Right ventricle myocardium superior (tissue), 1 donor: Measurements from ENCODE around the gene HFM1. TPM values are rescaled to one million over a fixed set of nuclear protein-coding genes. Genes with fewer than 3 reads are reported as not detected.
"Not testable (repeated sequence)": the region's sequence is repeated elsewhere in the genome, so short reads cannot be mapped to it uniquely, and the experiment has no call there.

Experiments used
- ATAC-seq: fragments of 200-7000 bp; cut with Tn5 transposase; one replicate; pipeline ENCODE4 v1.9.1; 2020; ENCODE audit warnings: mild to moderate bottlenecking; ENCODE audit not compliant: poor library complexity
- DNase-seq: peaks from one replicate; pipeline ENCODE4 v3.0.0-alpha.2; 2020
- intact Hi-C: fragments of 100-400 bp; cut with DNase I; formaldehyde crosslinking; loops from one replicate; pipeline ENCODE4 v1.11.2; 2022
- total RNA-seq: library from RNA; stranded (reverse); fragmentation: NEBNext Ultra II Directional; extraction: Animal tissue kit (Norgen Biotek cat#: 25700); gene quantifications from one replicate; pipeline ENCODE4 v1.2.1, GENCODE V29; 2021
- donor health status: DM: no; HTN: yes; CAD: no; lungs with severe emphysema.

HFM1 gene
- total RNA-seq, 1 donor from 2014 or later = 2.1 TPM

DNA sequence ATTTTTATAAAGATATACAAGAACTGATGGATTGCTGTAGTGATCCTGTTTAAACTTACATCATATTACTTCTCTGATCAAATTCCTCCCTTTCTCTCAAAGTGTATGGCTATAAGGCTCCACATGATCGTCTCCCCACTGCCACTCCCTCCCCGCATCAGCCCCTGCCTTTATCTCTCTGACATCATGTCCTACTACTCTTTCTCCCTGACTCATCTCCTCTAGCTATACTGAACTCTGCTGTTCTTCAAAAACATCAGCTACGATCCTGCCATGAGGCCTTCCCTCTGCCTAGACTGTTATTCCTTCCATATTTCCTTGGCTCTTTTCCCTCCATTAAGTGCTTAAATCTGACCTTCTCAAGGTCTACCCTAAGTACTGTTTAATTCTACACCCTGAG is 22.8 kb downstream of the HFM1 start:
- DNase-seq = no peak
- ATAC-seq = no peak
- intact Hi-C loops = no loop called here

DNA sequence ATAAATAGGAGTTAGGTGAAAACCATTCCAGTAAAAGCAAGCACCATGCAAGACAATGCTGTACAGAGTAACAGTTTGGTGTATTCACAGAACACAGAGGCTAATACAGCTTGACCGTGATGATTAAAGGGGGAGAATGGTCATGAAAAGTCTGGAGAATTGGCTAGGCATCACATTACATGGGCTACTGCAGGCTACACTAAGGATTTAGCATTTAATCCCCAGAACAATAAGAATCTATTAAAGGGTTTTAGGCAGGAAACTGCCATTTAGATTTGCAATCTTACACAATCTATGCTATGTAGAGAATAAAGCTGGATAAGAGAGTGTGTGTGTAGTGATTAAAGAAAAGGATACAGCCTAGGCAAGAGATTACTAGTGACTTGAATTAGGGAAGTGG is 30.6 kb downstream of the HFM1 start:
- ATAC-seq (no peak), DNase-seq (no peak)
- intact Hi-C loops = no loop called here

DNA sequence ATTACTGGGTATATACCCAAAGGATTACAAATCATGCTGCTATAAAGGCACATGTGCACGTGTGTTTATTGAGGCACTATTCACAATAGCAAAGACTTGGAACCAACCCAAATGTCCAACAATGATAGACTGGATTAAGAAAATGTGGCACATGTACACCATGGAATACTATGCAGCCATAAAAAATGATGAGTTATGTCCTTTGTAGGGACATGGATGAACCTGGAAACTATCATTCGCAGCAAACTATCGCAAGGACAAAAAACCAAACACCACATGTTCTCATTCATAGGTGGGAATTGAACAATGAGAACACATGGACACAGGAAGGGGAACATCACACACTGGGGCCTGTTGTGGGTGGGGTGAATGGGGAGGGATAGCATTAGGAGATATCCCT is 32.4 kb downstream of the HFM1 start:
- intact Hi-C loops, ATAC-seq, DNase-seq: not testable (repeated sequence)

DNA sequence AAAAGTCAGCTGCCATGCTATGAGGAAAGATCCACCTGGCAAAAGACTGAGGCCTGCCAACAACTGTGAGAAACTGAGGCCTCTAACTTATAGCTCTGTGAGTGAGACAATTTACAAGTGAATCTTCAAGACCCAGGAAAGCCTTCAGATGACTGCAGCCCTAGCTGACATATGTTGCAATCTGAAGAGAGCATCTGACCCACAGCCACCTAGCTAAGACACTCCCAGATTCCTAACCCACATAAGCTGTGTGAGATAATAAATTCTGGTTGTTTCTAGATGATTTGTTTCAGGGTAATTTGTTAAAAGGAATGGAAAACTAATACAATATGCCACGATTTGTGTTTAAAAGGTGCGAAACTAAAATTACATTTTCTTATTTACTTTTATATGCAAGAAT is 55.1 kb downstream of the HFM1 start:
- no peak for DNase-seq
- intact Hi-C loops = no loop called here
- ATAC-seq = no peak

DNA sequence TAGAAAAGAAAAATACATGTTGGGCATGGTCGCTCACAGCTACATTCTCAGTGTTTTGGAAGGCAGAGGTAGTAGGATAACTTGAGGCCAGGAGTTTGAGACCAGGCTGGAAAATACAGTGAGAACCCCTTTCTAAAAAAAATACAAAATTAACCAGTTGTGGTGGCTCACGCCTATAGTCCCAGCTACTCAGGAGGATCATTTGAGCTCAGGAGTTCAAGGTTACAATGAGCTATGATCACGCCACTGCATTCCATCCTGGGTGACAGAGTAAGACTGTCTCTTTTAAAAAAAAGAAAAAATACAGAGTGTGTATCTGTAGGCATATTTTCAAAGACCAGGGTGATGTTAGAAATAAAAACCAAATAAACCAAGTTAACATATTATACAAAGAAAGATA is 57.8 kb downstream of the HFM1 start:
- intact Hi-C loops = no loop called here
- DNase-seq = no peak
- no peak for ATAC-seq

DNA sequence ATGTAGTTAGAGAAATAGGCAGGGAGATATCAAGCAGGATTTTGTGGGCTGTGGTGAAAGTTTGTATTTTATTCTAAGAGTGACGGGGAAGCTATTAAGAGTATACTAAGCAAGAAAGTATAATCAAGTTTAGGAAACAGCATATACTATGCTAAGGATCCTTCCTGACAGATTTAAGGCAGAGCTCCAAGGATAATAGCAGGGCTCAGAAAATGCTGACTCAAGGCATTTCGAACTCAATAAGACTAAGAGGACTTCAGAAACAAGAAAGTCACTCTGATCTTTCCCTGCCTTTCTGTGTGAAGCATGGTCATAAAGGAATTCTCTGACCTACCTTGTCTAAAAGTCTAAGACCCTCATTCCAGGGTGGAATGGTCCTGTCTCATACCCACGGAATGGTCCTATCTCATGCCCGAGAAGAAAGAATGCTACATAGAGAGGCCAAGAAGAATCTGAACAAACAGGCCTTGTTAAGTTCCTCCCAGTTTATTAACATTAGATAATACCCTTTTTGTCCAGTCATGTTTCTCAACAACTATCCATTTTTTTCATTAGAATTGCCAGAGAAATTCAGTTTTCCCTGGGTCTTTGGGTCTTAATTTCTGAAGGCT is 59.1 kb downstream of the HFM1 start:
- intact Hi-C loops = no loop called here
- ATAC-seq = no peak
- no peak for DNase-seq

DNA sequence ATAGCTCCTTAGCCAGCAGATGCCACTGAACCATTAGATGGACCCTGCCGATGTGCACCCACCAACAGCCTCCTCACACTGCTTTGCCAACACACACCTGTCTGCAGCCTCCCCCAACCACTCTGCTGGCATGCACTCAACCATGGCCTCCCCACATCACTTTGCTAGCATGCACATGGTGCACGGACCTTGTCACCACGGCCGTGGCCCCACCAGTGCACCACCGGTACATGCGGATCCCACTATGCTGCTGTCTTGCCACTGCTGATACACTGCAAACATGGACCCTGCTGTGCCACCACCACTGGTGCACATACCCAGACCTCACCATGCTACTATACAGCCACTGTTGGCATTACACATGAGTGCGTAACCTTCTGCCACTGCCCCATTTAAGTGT is 66.1 kb downstream of the HFM1 start:
- DNase-seq = no peak
- no peak for ATAC-seq
- intact Hi-C loops = no loop called here

DNA sequence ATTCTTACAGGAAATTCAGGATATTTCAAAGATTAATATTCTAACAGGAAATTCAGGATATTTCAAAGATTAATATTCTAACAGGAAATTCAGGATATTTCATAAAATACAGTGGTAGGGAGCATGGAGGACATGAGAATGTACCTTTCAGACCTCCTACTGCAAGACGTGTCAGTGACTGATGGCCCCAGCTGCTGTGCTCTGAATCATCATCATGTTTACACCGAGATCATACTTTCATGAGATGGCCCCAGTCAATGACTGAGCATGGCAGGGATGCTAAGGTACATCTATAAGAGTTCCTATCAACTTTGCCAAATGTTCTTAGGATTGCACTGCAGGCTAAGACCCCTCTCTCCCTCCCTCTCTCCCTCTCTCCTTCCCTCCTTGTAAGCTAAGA is 69.0 kb downstream of the HFM1 start:
- intact Hi-C loops = no loop called here
- no peak for DNase-seq
- no peak for ATAC-seq

DNA sequence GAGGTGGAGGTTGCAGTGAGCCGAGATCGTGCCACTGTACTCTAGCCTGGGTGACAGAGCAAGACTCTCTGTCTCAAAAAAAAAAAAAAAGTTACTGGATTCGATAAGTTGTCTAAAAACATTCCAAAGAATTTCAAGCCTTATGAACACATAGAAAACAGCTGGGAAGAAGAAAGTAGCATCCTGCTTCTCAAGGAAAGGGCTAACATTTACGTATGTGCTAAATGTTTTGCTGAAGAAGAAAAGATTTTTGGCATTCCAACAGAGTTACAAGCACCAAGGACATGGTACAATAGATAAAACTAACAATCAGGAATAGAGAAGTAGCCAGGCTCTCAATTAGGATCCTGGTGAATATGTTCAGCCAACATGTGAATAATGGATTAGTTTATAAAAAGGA is 69.8 kb downstream of the HFM1 start:
- intact Hi-C loops = no loop called here
- ATAC-seq (no peak), DNase-seq (no peak)

DNA sequence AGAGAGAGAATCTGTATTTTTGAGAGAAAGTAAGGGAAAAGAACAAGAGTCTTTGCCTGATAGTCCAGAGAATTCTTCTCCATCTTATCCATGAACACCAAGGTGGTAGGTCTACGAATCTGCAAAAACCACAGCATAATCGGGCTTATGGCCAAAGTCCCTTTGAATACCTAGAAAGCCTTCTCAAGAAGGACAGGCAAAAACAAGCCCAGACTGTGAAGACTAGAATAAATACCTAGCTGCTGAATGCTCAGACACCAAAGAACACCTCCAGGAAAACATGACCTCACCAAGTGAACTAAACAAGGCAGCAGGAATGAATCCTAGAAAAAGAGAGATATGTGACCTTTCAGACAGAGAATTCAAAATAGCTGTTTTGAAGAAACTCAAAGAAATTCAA is 79.2 kb downstream of the HFM1 start:
- intact Hi-C loops = no loop called here
- ATAC-seq = no peak

DNA sequence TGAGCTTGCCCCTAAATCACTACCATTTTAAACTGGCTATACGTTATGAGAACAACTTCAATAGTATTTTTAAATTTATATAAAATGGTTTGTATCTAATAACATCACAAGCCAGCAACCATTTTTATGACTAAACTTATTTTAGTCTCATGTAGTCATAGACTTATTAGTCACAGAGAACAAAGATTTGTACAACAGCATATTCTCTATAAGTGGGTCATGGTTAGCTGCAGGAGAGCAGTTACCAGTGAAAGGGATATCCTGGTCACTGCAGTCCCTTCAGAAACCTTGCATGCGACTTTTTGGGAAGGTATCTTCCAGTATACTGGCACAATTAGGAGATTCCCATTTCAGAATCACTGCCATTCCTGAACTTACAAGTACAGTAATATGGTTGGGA is 90.0 kb downstream of the HFM1 start:
- ATAC-seq = no peak
- intact Hi-C loops = no loop called here
- no peak for DNase-seq

More for the DNA sequence above, 79.2 kb downstream of the HFM1 start:
- no peak for DNase-seq

DNA sequence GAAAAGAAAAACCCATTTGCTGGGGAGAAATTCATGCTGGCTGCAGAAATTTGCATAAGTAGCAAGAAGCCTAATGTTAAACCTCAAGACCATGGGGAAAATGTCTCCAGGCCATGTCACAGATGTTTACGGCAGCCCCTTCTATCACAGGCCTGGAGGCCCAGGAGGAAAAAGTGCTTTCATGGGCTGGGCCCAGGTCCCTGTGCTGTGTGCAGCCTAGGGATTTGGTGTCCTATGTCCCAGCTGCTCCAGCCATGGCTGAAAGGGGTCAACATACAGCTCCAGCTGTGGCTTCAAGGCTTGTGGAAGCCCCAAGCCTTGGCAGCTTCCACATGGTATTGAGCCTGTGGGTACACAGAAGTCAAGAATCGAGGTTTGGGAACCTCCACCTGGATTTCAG is 93.0 kb downstream of the HFM1 start:
- no peak for ATAC-seq
- intact Hi-C loops = no loop called here

DNA sequence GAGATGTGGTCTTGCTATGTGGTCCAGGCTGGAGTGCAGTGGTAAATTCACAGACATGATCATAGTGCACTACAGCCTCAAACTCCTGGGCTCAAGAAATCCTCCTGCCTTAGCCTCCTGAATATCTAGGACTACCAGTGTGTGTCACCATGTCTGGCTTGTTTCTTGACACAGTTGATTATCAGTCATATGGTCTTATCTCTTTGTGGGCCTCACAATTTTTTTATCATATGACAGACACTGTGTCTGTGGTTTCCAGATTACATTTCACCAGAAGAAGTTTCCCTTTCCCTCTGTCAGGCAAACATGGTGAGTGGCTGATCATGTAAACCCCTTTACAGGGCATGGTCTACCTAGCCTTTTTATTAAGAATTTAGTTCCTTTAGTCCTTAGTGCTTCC is 96.1 kb downstream of the HFM1 start:
- intact Hi-C loops = no loop called here
- no peak for DNase-seq
- ATAC-seq = no peak

More for the DNA sequence above, 93.0 kb downstream of the HFM1 start:
- no peak for DNase-seq

DNA sequence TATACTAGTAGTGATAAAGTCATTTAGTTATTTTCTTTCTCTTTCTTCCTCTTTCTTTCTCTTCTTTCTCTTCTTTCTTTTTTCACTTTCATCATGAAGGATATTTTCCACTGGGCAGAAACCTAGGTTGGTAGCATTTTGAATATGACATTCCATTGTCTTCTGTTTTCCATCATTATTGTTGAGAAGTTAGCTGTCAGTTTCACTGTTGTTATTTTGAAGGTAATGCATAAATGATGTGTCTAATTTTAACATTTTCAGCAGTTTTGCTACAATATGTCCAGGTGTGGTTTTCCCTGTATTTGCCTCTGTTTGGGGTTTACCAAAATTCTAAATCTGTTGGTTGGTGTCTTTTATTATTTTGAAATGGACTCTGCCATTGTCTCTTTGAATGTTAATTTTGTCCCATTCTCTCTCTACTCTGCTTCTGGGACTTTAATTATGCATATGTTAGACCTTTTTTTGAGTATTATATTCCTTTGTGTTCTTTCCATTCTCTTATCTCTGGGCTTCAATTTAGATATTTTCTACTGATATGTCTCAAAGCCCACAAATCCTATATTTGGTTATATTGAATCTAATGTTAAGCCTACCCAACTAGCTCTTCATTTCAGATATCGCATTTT is 96.7 kb downstream of the HFM1 start:
- ATAC-seq = no peak
- no peak for DNase-seq
- intact Hi-C loops = no loop called here

DNA sequence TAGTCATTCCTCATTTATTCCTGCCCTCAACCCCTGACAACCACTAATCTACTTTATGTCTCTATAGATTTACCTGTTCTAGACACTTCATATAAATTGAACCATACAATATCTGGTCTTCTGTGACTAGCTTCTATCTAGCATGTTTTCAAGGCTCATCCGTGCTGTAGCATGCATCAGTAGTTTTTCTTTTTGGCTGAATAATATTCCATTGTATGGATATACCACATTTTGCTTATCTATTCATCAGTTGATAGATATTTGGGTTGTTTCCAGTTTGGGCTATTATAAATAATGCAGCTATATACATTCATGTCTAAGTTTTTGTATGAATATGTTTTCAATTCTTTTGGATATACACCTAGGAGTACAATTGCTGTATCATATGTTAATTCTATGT is 101.5 kb downstream of the HFM1 start:
- ATAC-seq = no peak

DNA sequence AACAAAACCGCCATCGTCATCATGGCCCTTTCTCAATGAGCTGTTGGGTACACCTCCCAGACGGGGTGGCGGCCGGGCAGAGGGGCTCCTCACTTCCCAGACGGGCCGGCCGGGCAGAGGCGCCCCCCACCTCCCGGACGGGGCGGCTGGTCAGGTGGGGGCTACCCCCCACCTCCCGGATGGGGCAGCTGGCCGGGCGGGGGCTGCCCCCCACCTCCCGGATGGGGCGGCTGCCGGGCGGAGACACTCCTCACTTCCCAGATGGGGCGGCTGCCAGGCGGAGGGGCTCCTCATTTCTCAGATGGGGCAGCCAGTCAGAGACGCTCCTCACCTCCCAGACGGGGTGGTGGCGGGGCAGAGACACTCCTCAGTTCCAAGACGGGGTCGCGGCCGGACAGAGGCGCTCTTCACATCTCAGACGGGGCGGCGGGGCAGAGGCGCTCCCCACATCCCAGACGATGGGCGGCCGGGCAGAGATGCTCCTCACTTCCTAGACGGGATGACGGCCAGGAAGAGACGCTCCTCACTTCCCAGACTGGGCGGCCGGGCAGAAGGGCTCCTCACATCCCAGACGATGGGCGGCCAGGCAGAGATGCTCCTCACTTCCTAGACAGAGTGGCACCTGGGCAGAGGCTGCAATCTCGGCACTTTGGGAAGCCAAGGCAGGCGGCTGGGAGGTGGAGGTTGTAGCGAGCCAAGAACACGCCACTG is 115.6 kb downstream of the HFM1 start:
- not testable (repeated sequence) for DNase-seq, ATAC-seq
- intact Hi-C loops = loop anchor here (10.0 kb wide), 1 partner anchor 206 kb away; no protein-coding TSS in a partner anchor

More for the DNA sequence above, 101.5 kb downstream of the HFM1 start:
- DNase-seq = no peak
- intact Hi-C loops = no loop called here

DNA sequence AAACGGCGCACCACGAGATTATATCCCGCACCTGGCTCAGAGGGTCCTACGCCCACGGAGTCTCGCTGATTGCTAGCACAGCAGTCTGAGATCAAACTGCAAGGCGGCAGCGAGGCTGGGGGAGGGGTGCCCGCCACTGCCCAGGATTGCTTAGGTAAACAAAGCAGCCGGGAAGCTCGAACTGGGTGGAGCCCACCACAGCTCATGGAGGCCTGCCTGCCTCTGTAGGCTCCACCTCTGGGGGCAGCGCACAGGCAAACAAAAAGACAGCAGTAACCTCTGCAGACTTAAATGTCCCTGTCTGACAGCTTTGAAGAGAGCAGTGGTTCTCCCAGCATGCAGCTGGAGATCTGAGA is 117.7 kb downstream of the HFM1 start:
- not testable (repeated sequence) for ATAC-seq, DNase-seq
- intact Hi-C loops = loop anchor here (10.0 kb wide), 1 partner anchor 208 kb away; no protein-coding TSS in a partner anchor

DNA sequence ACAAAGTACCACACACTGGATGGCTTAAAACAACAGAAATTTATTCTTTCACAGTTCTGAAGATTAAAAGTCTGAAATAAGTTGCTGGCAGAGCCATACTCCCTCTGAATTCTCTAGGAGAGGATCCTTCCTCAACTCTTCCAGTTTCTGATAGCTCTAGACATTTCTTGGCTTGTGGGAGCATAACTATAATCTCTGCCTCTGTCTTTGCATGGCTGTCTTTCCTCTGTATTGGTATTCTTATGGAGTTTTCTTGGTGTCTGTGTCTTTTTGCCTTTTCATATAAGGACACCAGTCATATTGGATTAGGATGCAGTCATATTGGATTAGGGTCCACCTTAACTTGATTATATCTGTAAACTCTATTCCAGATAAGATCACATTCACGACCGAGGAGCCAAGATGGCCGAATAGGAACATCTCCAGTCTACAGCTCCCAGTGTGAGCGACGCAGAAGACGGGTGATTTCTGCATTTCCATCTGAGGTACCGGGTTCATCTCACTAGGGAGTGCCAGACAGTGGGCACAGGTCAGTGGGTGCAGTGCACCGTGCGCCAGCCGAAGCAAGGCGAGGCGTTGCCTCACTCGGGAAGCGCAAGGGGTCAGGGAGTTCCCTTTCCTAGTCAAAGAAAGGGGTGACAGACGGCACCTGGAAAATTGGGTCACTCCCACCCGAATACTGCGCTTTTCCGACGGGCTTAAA is 118.2 kb downstream of the HFM1 start:
- intact Hi-C loops = loop anchor here (10.0 kb wide), 1 partner anchor 208 kb away; no protein-coding TSS in a partner anchor
- ATAC-seq, DNase-seq: not testable (repeated sequence)

DNA sequence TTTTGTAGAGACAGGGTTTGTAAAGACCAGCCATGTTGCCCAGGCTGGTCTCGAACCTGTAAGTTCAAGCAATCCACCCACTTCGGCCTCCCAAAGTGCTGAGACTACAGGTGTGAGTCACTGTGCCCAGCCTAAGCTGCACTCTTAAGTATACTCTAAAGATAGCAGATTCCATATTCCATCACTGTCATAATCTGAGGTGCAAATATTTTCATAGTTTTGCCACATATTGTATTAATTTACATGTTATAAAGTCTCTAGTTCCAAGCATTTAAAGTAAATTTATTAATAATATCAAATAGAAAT is 121.3 kb downstream of the HFM1 start:
- no peak for DNase-seq
- no peak for ATAC-seq
- intact Hi-C loops = loop anchor here (5.0 to 10.0 kb wide), 3 partner anchors 119 to 644 kb away; partner anchors contain the start of gene HFM1
